H1 (cell line): ENCODE results near the gene ULBP1.
A peak's percentile ranks its signal among the peaks of the same experiment; 100 is the strongest.

ENCODE experiments used
- CREB1 ChIP-seq: IDR thresholded peaks from 2 replicates; pipeline ENCODE4 v1.6.1; 2012; ENCODE audit warnings: inconsistent platforms
- EZH2 ChIP-seq: fragments of 200-600 bp; sonication (generic); IDR thresholded peaks from 2 replicates; pipeline ENCODE4 v1.7.1; 2012; ENCODE audit warnings: low read depth, mild to moderate bottlenecking, moderate library complexity, low read length, inconsistent platforms; ENCODE audit not compliant: severe bottlenecking
- HDAC6 ChIP-seq: IDR thresholded peaks from one replicate; pipeline ENCODE4 v1.7.1; 2012; ENCODE audit warnings: low read depth, mild to moderate bottlenecking, inconsistent platforms, low read length, moderate library complexity
- SAP30 ChIP-seq: fragments of 300-600 bp; sonication (generic); IDR thresholded peaks from 2 replicates; pipeline ENCODE4 v1.7.1; 2012; ENCODE audit warnings: low read length, moderate library complexity, mild to moderate bottlenecking, inconsistent platforms; ENCODE audit not compliant: insufficient read depth, insufficient replicate concordance
- TEAD4 ChIP-seq: IDR thresholded peaks from 2 replicates; pipeline ENCODE4 v1.6.1; 2012; ENCODE audit warnings: low read depth, low read length, inconsistent platforms, mixed read lengths
- YY1 ChIP-seq: IDR thresholded peaks from 2 replicates; pipeline ENCODE4 v1.6.1; 2011; ENCODE audit warnings: low read depth, mild to moderate bottlenecking, low read length
- TF ChIP-seq, protein P1 (sequence below), 3 experiments: IDR thresholded peaks; 1 replicate in 2 of 3; 2 replicates in 1 of 3; pipeline versions ENCODE4 v1.5.1 to v1.6.1; 2011; ENCODE audit warnings: low read length in 3 of 3, mild to moderate bottlenecking in 3 of 3, inconsistent platforms in 2 of 3, low read depth in 1 of 3, moderate library complexity in 1 of 3; ENCODE audit not compliant: insufficient read depth in 1 of 3; ENCODE audit errors: control extremely low read depth in 1 of 3

DNA sequence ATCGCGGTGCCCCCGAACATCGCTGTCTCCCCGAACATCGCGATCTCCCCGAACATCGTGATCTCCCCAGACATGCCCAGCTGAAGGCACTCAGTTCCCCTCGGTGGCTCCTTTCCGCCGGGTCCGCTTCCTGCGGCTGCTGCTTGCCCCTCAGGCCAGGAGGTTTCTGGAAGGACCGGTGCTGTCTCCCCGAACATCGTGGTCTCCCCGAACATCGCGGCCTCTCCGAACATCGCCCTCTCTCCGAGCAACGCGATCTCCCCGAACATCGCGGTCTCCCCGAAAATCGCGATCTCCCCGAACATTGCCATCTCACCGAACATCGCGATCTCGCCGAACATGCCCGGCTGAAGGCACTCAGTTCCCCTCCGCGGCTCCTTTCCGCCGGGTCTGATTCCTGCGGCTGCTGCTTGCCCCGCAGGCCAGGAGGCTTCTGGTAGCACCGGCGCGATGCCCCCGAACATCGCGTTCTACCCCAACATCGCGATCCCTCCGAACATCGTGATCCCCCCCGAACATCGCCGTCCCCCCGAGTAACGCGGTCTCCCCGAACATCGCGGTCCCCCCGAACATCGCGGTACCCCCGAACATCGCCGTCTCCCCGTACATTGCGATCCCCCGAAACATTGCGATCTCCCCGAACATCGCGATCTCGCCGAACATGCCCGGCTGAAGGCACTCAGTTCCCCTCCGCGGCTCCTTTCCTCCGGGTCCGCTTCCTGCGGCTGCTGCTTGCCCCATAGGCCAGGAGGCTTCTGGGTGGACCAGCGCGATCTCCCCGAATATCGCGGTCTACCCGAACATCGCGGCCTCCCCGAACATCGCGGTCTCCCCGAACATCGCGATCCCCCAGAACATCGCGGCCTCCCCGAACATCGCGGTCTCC is 808 bp downstream of the ULBP1 start:
- TF ChIP-seq, protein P1, sequence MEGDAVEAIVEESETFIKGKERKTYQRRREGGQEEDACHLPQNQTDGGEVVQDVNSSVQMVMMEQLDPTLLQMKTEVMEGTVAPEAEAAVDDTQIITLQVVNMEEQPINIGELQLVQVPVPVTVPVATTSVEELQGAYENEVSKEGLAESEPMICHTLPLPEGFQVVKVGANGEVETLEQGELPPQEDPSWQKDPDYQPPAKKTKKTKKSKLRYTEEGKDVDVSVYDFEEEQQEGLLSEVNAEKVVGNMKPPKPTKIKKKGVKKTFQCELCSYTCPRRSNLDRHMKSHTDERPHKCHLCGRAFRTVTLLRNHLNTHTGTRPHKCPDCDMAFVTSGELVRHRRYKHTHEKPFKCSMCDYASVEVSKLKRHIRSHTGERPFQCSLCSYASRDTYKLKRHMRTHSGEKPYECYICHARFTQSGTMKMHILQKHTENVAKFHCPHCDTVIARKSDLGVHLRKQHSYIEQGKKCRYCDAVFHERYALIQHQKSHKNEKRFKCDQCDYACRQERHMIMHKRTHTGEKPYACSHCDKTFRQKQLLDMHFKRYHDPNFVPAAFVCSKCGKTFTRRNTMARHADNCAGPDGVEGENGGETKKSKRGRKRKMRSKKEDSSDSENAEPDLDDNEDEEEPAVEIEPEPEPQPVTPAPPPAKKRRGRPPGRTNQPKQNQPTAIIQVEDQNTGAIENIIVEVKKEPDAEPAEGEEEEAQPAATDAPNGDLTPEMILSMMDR (IDR thresholded peaks at IDR 0.05; ENCODE audit: control extremely low read depth in 1 of 3, insufficient read depth in 1 of 3, low read depth in 1 of 3, low read length in 3 of 3): no peak
- TF ChIP-seq EZH2 (peak; percentile 100), TEAD4 (no peak), CREB1 (no peak), YY1 (no peak), HDAC6 (no peak), SAP30 (no peak)
